ENCODE results near the gene CACNA1A. TPM values are rescaled to one million over a fixed set of nuclear protein-coding genes. Genes with fewer than 3 reads are reported as not detected.

CACNA1A gene
- 0.27 TPM in 1 of 2 replicates, not detected in the other for total RNA-seq (2022)
- percentile 12 among the genes with signal in this experiment for Bru-seq, nascent RNA
- BruChase-seq, experiment 1, labeled RNA remaining after a 6-hour chase, result percentile 22 among the genes with signal in this experiment
- percentile 16 among the genes with signal in this experiment for BruChase-seq, experiment 2, labeled RNA remaining after a 2-hour chase
- long read RNA-seq, result 0 reads

DNA sequence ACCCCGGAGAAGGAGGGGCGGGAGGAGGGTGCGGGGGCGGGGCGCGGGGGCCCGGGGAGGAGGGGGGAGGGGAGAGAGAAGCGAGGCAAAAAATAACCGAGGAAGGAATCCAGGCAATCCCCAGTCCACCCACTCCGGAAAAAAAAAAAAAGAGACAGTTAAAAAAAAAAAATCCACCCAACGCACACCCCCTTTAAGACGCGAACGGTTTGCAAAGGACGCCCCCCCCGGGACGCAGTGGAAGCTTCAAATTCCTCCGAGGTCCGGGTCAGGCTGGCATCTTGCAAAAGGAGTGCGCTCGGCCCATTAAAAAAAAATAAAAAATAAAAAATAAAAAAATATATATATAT lies at the start of gene CACNA1A:
CACNA1A (minus strand) TSS at position 9 of the 350 bp plus-strand sequence. CDS start 255 bp downstream, outside the sequence.
- POLR2A ChIA-PET, result no interaction called here
- H3K36me3 Mint-ChIP-seq (ENCODE audit: insufficient read depth, unreplicated experiment), result no peaks in the 10 kb centered on the region
- DNase-seq (ENCODE audit: unreplicated experiment), result no peak
- no peaks in the 10 kb centered on the region for H3K9me3 Mint-ChIP-seq (ENCODE audit: unreplicated experiment)
- BruUV-seq (replicated peaks), result no TSS peak
- H3K27me3 Mint-ChIP-seq (ENCODE audit: insufficient read depth, unreplicated experiment), result peaks cover 87% of the 10 kb centered on the region
- CTCF ChIA-PET, result interaction anchor here (0.9 kb wide), 1 partner anchor 9 kb away, joined by 4 read pairs; no protein-coding TSS in a partner anchor
- no peak within 1 kb of the TSS for H3K27ac Mint-ChIP-seq (ENCODE audit: low read depth, unreplicated experiment)
- TF ChIP-seq, protein P1, sequence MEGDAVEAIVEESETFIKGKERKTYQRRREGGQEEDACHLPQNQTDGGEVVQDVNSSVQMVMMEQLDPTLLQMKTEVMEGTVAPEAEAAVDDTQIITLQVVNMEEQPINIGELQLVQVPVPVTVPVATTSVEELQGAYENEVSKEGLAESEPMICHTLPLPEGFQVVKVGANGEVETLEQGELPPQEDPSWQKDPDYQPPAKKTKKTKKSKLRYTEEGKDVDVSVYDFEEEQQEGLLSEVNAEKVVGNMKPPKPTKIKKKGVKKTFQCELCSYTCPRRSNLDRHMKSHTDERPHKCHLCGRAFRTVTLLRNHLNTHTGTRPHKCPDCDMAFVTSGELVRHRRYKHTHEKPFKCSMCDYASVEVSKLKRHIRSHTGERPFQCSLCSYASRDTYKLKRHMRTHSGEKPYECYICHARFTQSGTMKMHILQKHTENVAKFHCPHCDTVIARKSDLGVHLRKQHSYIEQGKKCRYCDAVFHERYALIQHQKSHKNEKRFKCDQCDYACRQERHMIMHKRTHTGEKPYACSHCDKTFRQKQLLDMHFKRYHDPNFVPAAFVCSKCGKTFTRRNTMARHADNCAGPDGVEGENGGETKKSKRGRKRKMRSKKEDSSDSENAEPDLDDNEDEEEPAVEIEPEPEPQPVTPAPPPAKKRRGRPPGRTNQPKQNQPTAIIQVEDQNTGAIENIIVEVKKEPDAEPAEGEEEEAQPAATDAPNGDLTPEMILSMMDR (IDR thresholded peaks at IDR 0.05; ENCODE audit: unreplicated experiment), result no peak
- no peak within 1 kb of the TSS for H3K4me3 Mint-ChIP-seq (ENCODE audit: unreplicated experiment)
- H3K4me1 Mint-ChIP-seq (ENCODE audit: insufficient read depth, unreplicated experiment), result no peaks in the 10 kb centered on the region
- intact Hi-C loops (cut with micrococcal nuclease), result no loop called here

DNA sequence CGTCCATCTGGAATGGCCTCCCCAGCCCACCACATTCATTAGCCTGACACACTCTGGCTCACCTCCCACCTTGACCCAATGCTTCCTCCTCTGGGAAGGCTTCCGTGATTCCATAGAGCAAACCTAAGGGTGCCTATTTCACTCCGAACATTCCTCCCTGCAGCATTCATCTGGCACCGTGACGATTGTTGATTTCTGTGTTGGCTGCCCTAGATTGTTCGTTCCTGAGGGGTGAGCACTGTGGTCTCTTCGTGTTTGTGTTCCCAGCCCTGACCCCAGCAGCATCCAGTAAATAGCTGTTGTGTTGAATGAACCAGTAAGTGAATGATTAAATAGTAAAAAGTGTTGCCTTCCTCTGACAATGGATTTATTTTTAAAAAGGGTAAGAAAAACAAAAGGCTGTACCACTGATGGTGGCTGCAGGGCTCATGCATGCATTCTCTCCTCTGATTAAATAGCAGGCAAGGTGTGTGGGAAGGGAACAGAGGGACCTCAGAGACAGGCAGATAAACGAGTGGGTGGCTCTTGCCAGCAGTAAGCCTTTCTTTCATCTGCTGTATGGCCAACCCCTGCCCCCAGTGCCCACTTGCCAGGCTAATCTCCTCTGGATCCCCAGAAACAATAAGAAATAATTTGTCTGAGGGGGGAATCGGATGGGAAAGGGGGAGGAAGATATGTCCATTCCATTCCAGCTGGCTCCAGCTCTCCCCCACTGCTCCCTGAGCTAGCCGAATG lies 48.4 kb upstream of the CACNA1A start:
- no TSS peak for BruUV-seq (replicated peaks)

DNA sequence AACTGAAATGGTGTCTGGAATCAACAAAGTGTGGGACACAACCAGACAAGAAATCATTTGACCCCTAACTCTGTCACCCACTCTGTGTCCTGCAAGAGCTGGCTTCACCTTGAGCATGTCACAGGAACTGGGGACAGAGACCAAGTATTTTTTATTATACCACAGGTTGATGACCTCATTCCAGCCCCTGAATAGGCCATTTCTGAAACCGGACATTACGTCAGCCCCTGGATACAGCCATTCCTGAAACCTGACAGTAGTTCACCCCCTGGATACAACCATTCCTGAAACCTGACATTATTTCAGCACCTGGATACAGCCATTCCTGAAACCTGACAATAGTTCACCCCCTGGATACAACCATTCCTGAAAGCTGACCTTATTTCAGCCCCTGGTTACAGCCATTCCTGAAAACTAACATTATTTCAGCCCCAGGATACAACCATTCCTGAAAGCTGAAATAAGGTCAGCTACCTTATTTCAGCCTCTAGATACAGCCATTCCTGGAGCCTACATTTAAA lies 47.7 kb upstream of the CACNA1A start:
- Mint-ChIP-seq H3K4me3 (ENCODE audit: unreplicated experiment) (no peak overlapping the region), H3K36me3 (ENCODE audit: insufficient read depth, unreplicated experiment) (no peaks in the 10 kb centered on the region), H3K27me3 (ENCODE audit: insufficient read depth, unreplicated experiment) (peaks cover 73% of the 10 kb centered on the region), H3K4me1 (ENCODE audit: insufficient read depth, unreplicated experiment) (no peaks in the 10 kb centered on the region), H3K27ac (ENCODE audit: low read depth, unreplicated experiment) (no peak overlapping the region), H3K9me3 (ENCODE audit: unreplicated experiment) (no peaks in the 10 kb centered on the region)
- TF ChIP-seq, protein P1 (IDR thresholded peaks at IDR 0.05; ENCODE audit: unreplicated experiment), result no peak
- POLR2A ChIA-PET, result no interaction called here
- BruUV-seq (replicated peaks), result no TSS peak
- DNase-seq (ENCODE audit: unreplicated experiment), result no peak
- intact Hi-C loops (cut with micrococcal nuclease), result no loop called here
- CTCF ChIA-PET, result interaction anchor here (1.2 kb wide), 1 partner anchor 135 kb away, joined by 3 read pairs; no protein-coding TSS in a partner anchor

More for the DNA sequence above, 48.4 kb upstream of the CACNA1A start:
- H3K9me3 Mint-ChIP-seq (ENCODE audit: unreplicated experiment), result no peaks in the 10 kb centered on the region
- TF ChIP-seq, protein P1 (IDR thresholded peaks at IDR 0.05; ENCODE audit: unreplicated experiment), result no peak
- intact Hi-C loops (cut with micrococcal nuclease), result no loop called here
- ChIA-PET POLR2A (no interaction called here), CTCF (no interaction called here)
- H3K27ac Mint-ChIP-seq (ENCODE audit: low read depth, unreplicated experiment), result no peak overlapping the region
- no peak for DNase-seq (ENCODE audit: unreplicated experiment)
- H3K27me3 Mint-ChIP-seq (ENCODE audit: insufficient read depth, unreplicated experiment), result peaks cover 72% of the 10 kb centered on the region
- H3K36me3 Mint-ChIP-seq (ENCODE audit: insufficient read depth, unreplicated experiment), result no peaks in the 10 kb centered on the region
- no peak overlapping the region for H3K4me3 Mint-ChIP-seq (ENCODE audit: unreplicated experiment)
- H3K4me1 Mint-ChIP-seq (ENCODE audit: insufficient read depth, unreplicated experiment), result no peaks in the 10 kb centered on the region

DNA sequence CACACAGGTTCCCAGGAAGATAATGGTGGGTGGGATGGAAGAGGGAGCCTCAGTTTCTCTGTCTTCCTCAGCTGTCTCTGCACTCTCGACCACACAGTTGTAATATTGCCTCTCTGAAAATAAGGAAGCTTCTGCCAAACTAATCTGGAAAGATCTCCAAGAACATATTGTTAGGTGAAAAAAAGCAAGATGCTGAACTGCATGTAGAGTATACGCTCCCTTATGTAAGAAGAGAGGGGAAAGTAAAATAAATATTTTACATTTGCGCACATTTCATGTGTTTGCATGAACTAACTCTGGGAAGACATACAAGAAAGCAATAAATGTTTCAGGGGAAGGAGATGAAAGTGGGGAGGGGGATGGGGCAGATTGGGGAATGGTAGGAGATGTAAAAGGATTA lies 41.9 kb upstream of the CACNA1A start:
- TF ChIP-seq, protein P1 (IDR thresholded peaks at IDR 0.05; ENCODE audit: unreplicated experiment), result no peak
- H3K4me1 Mint-ChIP-seq (ENCODE audit: insufficient read depth, unreplicated experiment), result no peaks in the 10 kb centered on the region
- H3K27me3 Mint-ChIP-seq (ENCODE audit: insufficient read depth, unreplicated experiment), result peaks cover 57% of the 10 kb centered on the region
- no TSS peak for BruUV-seq (replicated peaks)
- H3K4me3 Mint-ChIP-seq (ENCODE audit: unreplicated experiment), result no peak overlapping the region
- H3K27ac Mint-ChIP-seq (ENCODE audit: low read depth, unreplicated experiment), result no peak overlapping the region
- CTCF ChIA-PET, result interaction anchor here (0.6 to 1.2 kb wide), 2 partner anchors 17 to 42 kb away, joined by 3 read pairs; no protein-coding TSS in a partner anchor
- DNase-seq (ENCODE audit: unreplicated experiment), result no peak
- intact Hi-C loops (cut with micrococcal nuclease), result no loop called here
- POLR2A ChIA-PET, result no interaction called here
- H3K36me3 Mint-ChIP-seq (ENCODE audit: insufficient read depth, unreplicated experiment), result no peaks in the 10 kb centered on the region
- no peaks in the 10 kb centered on the region for H3K9me3 Mint-ChIP-seq (ENCODE audit: unreplicated experiment)

Data from MCF 10A (cell line).